T-helper 17 cell (primary cell): ENCODE results near the gene CLN5. TPM values are rescaled to one million over a fixed set of nuclear protein-coding genes. Genes with fewer than 3 reads are reported as not detected.
"Not testable (repeated sequence)": the region's sequence is repeated elsewhere in the genome, so short reads cannot be mapped to it uniquely, and the experiment has no call there.

Experiments used
- ATAC-seq: fragments of 150-1000 bp; cut with Tn5 transposase; 2 replicates; pipeline ENCODE4 v1.10.0; 2021; ENCODE audit warnings: mild to moderate bottlenecking, moderate library complexity
- DNase-seq, 3 donors: peaks; one replicate each; pipeline versions ENCODE4 v3.0.0 to v3.0.0-alpha.2; 2020 to 2021
- H3K9me3 ChIP-seq: one replicate; pipeline ENCODE4 v1.7.0; 2013; ENCODE audit warnings: low read length, mild to moderate bottlenecking; ENCODE audit not compliant: control insufficient read depth, poor library complexity, severe bottlenecking
- H3K27ac Mint-ChIP-seq: one replicate; pipeline ENCODE4 v1.8.0; 2022; ENCODE audit warnings: mild to moderate bottlenecking, moderate library complexity, mixed read lengths
- H3K27me3 Mint-ChIP-seq: one replicate; pipeline ENCODE4 v1.8.0; 2022; ENCODE audit warnings: mixed read lengths
- H3K36me3 Mint-ChIP-seq: one replicate; pipeline ENCODE4 v1.8.0; 2022; ENCODE audit warnings: low read depth, mixed read lengths
- H3K4me1 Mint-ChIP-seq: one replicate; pipeline ENCODE4 v1.8.0; 2022; ENCODE audit warnings: mild to moderate bottlenecking, mixed read lengths
- H3K4me3 Mint-ChIP-seq: one replicate; pipeline ENCODE4 v1.8.0; 2022; ENCODE audit warnings: mild to moderate bottlenecking, moderate library complexity, mixed read lengths
- total RNA-seq, 4 donors: library from RNA in 2 of 4; stranded (reverse) in 2 of 4; gene quantifications; one replicate each; pipeline ENCODE4 v1.2.3 and lab custom pipeline; 2022 to 2026

The CLN5 gene
- total RNA-seq, 2 donors from 2014 or later = 21.5 to 32.8 TPM

DNA sequence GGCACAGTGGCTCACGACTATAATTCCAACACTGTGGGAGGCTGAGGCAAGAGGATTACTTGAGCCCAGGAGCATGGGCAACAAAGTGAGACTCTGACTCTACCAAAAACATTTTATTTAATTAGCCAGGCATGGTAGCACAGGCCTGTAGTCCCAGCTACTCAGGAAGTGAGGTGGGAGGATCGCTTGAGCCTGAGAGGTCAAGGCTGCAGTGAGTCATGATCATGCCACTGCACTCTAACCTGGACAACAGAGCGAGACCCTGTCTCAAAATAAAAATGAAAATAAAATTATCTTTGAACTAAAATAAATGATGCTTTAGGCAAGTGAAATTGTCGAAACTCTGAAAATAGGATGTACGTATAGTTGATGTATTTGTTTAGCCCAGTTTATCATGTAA lies 8.2 kb upstream of the CLN5 start:
- no peaks in the 10 kb centered on the region for H3K9me3 ChIP-seq
- peaks cover 39% of the 10 kb centered on the region for H3K27me3 Mint-ChIP-seq
- H3K4me1 Mint-ChIP-seq = peaks cover 8% of the 10 kb centered on the region
- no peak overlapping the region for H3K4me3 Mint-ChIP-seq
- H3K27ac Mint-ChIP-seq = no peak overlapping the region
- DNase-seq = no peak
- no peaks in the 10 kb centered on the region for H3K36me3 Mint-ChIP-seq
- ATAC-seq = no peak

GRCh38 chr13:76991432-76991795 lies 467 bp upstream of the CLN5 start:
- peaks cover 35% of the 10 kb centered on the region for H3K4me1 Mint-ChIP-seq
- peak; percentile 50 to 70 (median 62) for DNase-seq
- H3K27ac Mint-ChIP-seq = peak overlapping the region; percentile 98

DNA sequence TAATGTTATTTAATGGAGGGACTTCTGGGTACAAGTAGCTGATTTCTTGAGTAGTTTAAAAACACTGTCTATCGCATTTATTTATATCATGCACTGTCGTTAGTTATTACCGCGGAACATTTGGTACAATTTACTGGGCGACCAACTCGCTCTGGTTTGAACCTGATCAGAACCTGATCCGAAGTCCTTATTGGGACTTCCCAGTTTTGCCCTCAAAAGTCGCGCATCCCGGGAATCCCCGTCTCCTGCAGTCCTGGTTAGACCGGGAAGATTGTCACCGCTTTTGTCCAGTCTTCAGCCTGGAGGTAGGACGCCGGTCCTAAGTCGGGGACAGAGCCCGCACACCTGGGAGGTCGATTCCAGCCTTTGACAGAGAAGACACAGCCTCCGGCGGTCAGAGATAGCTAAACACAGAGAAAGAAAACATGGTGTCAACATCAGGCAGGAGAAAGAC lies 694 bp downstream of the CLN5 start:
- no peak for ATAC-seq

More at GRCh38 chr13:76991432-76991795, 467 bp upstream of the CLN5 start:
- peaks cover 3% of the 10 kb centered on the region for H3K27me3 Mint-ChIP-seq
- ATAC-seq = peak; percentile 77
- H3K36me3 Mint-ChIP-seq = peaks cover 5% of the 10 kb centered on the region
- H3K4me3 Mint-ChIP-seq = peak overlapping the region; percentile 96
- H3K9me3 ChIP-seq = no peaks in the 10 kb centered on the region

GRCh38 chr13:76993021-76993420 lies 1.1 kb downstream of the CLN5 start:
- Mint-ChIP-seq H3K4me3 (peak overlapping the region; percentile 96), H3K4me1 (peaks cover 38% of the 10 kb centered on the region), H3K27me3 (no peaks in the 10 kb centered on the region), H3K36me3 (peaks cover 5% of the 10 kb centered on the region), H3K27ac (peak overlapping the region; percentile 98)
- no peak for ATAC-seq
- H3K9me3 ChIP-seq = no peaks in the 10 kb centered on the region
- DNase-seq = no peak

More for the DNA sequence above, 694 bp downstream of the CLN5 start:
- peak in 2 of 3 donors; percentile 11 to 15 for DNase-seq
- peaks cover 38% of the 10 kb centered on the region for H3K4me1 Mint-ChIP-seq
- peak overlapping the region; percentile 98 for H3K27ac Mint-ChIP-seq
- peak overlapping the region; percentile 96 for H3K4me3 Mint-ChIP-seq
- peaks cover 5% of the 10 kb centered on the region for H3K36me3 Mint-ChIP-seq
- no peaks in the 10 kb centered on the region for H3K9me3 ChIP-seq
- H3K27me3 Mint-ChIP-seq = no peaks in the 10 kb centered on the region

GRCh38 chr13:76993473-76993872 lies 1.6 kb downstream of the CLN5 start:
- H3K27ac Mint-ChIP-seq = peak overlapping the region; percentile 98
- peaks cover 42% of the 10 kb centered on the region for H3K4me1 Mint-ChIP-seq

GRCh38 chr13:76994281-76994680 lies 2.4 kb downstream of the CLN5 start:
- Mint-ChIP-seq H3K27me3 (no peaks in the 10 kb centered on the region), H3K4me3 (peak overlapping the region; percentile 61), H3K4me1 (peaks cover 50% of the 10 kb centered on the region), H3K27ac (peak overlapping the region; percentile 98), H3K36me3 (peaks cover 7% of the 10 kb centered on the region)
- no peaks in the 10 kb centered on the region for H3K9me3 ChIP-seq
- DNase-seq = no peak
- no peak for ATAC-seq

More at GRCh38 chr13:76993473-76993872, 1.6 kb downstream of the CLN5 start:
- Mint-ChIP-seq H3K4me3 (peak overlapping the region; percentile 96), H3K27me3 (no peaks in the 10 kb centered on the region), H3K36me3 (peaks cover 5% of the 10 kb centered on the region)
- DNase-seq (no peak), ATAC-seq (no peak)
- no peaks in the 10 kb centered on the region for H3K9me3 ChIP-seq

DNA sequence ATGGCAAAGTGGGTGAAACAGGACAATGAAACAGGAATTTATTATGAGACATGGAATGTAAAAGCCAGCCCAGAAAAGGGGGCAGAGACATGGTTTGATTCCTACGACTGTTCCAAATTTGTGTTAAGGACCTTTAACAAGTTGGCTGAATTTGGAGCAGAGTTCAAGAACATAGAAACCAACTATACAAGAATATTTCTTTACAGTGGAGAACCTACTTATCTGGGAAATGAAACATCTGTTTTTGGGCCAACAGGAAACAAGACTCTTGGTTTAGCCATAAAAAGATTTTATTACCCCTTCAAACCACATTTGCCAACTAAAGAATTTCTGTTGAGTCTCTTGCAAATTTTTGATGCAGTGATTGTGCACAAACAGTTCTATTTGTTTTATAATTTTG lies 8.6 kb downstream of the CLN5 start:
- peaks cover 41% of the 10 kb centered on the region for H3K4me1 Mint-ChIP-seq
- no peak overlapping the region for H3K4me3 Mint-ChIP-seq
- no peaks in the 10 kb centered on the region for H3K27me3 Mint-ChIP-seq
- H3K27ac Mint-ChIP-seq = peak overlapping the region; percentile 79
- DNase-seq (no peak), ATAC-seq (no peak)
- no peaks in the 10 kb centered on the region for H3K9me3 ChIP-seq
- peaks cover 6% of the 10 kb centered on the region for H3K36me3 Mint-ChIP-seq

DNA sequence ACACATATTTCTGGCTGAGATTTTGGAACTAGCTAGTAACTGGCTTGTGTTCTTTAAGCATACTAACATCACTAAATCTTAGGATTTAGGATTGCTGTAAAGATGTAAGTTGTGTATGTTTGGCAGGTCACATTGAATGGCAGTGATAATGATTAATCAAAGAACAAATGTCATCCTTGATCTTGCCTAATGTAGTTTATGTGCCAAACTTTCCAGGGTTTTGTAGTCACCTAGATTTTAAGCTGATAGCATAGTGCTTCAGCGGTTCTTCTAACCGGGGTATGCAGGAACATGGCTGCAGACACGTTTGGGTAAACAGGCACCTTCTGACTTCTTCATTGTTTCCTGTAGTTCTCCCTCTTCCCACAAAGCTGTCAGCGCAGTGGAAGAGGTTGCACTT lies 9.7 kb downstream of the CLN5 start:
- DNase-seq (no peak), ATAC-seq (peak; percentile 11)
- peaks cover 6% of the 10 kb centered on the region for H3K36me3 Mint-ChIP-seq
- peak overlapping the region; percentile 19 for H3K4me3 Mint-ChIP-seq
- peak overlapping the region; percentile 79 for H3K27ac Mint-ChIP-seq
- H3K27me3 Mint-ChIP-seq = no peaks in the 10 kb centered on the region
- H3K4me1 Mint-ChIP-seq = peaks cover 37% of the 10 kb centered on the region
- H3K9me3 ChIP-seq = no peaks in the 10 kb centered on the region

GRCh38 chr13:77001963-77002587 lies 10.2 kb downstream of the CLN5 start:
- Mint-ChIP-seq H3K27ac (peak overlapping the region; percentile 79), H3K4me3 (no peak overlapping the region), H3K4me1 (peaks cover 37% of the 10 kb centered on the region), H3K27me3 (no peaks in the 10 kb centered on the region), H3K36me3 (peaks cover 6% of the 10 kb centered on the region)
- DNase-seq (no peak), ATAC-seq (peak; percentile 38)
- no peaks in the 10 kb centered on the region for H3K9me3 ChIP-seq

DNA sequence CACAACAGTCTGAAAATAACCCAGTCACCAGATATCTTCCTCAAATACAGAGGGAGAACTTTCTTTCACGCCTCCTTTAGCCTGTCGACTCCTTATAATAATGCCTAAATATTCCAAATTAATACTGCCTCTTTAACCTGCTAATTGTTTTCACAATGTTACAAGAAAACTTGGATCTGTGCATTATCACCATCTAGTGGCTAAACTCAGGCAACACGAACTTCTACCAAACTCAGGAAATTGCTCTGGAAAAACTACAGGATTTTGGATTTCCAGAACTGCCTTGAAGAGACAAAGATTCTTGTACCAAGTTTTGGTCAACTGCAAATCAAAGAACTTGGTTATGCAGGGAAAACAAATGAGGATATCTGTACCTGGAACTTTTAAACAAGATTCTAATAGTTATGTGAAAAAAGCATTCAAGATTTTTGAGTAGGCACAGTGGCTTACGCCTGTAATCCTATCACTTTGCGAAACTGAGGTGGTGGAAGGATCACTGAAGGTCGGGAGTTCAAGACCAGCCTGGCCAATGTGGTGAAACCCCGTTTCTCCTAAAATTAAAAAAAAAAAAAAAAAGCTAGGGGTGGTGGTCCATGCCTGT lies 10.8 kb downstream of the CLN5 start:
- Mint-ChIP-seq H3K27ac (peak overlapping the region; percentile 79), H3K36me3 (peaks cover 6% of the 10 kb centered on the region), H3K27me3 (no peaks in the 10 kb centered on the region), H3K4me3 (no peak overlapping the region), H3K4me1 (peaks cover 39% of the 10 kb centered on the region)
- DNase-seq (no peak), ATAC-seq (peak; percentile 30)
- no peaks in the 10 kb centered on the region for H3K9me3 ChIP-seq

GRCh38 chr13:77008337-77008736 lies 16.5 kb downstream of the CLN5 start:
- peak overlapping the region; percentile 86 for H3K27ac Mint-ChIP-seq
- H3K4me3 Mint-ChIP-seq, H3K9me3 ChIP-seq, H3K27me3 Mint-ChIP-seq, H3K36me3 Mint-ChIP-seq, DNase-seq: not testable (repeated sequence)
- H3K4me1 Mint-ChIP-seq = peaks cover 26% of the 10 kb centered on the region
- ATAC-seq = peak; percentile 48

DNA sequence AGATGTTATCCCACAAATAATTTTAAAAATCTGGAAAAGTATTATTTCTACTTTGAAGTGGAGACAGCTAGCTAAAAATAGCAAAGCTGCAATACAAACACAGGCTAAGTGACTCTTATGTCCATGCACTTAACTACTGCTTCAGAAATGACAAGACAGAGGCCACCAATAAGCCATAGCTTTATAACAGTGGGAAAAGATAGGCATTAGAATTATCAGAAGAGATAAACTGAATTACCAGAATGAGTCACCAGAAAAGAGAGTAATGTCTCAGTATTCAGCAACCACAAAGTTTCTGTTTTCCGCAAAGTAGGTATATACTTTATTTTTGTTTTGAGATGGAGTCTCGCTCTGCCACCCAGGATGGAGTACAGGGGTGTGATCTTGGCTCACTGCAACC lies 17.1 kb downstream of the CLN5 start:
- Mint-ChIP-seq H3K36me3 (peaks cover 2% of the 10 kb centered on the region), H3K4me3 (no peak overlapping the region), H3K27me3 (no peaks in the 10 kb centered on the region), H3K4me1 (peaks cover 29% of the 10 kb centered on the region), H3K27ac (peak overlapping the region; percentile 86)
- ATAC-seq = peak; percentile 30
- no peaks in the 10 kb centered on the region for H3K9me3 ChIP-seq
- DNase-seq = no peak

DNA sequence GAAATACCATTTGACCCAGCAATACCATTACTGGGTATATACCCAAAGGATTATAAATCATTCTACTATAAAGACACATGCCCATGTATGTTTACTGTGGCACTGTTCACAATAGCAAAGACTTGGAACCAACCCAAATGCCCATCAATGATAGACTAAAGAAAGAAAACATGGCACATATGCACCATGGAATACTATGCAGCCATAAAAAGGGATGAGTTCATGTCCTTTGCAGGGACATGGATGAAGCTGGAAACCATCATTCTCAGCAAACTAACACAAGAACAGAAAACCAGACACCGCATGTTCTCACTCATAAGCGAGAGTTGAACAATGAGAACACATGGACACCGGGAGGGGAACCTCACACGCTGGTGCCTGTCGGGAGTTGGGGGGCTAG lies 17.8 kb downstream of the CLN5 start:
- not testable (repeated sequence) for H3K9me3 ChIP-seq, DNase-seq, H3K36me3 Mint-ChIP-seq, H3K4me3 Mint-ChIP-seq, ATAC-seq, H3K27me3 Mint-ChIP-seq
- H3K27ac Mint-ChIP-seq = peak overlapping the region; percentile 86
- H3K4me1 Mint-ChIP-seq = peaks cover 35% of the 10 kb centered on the region
